ENCODE results near the gene ETV1.

The ETV1 gene

GRCh38 chr7:13982940-13983677 is 6.4 kb downstream of the ETV1 start:
- no peaks in the 10 kb centered on the region for H3K79me1 ChIP-seq (ENCODE audit: low read length)
- H3K14ac ChIP-seq (ENCODE audit: low read length): no peak overlapping the region
- no CpG with 5 or more reads among the region's 4 CpGs for WGBS (ENCODE audit: extremely low coverage, insufficient coverage, insufficient read length)

GRCh38 chr7:13981070-13981469 is 8.4 kb downstream of the ETV1 start:
- H2AFZ ChIP-seq (ENCODE audit: insufficient read depth, low read length, poor library complexity): no peak overlapping the region
- H3K36me3 ChIP-seq (ENCODE audit: control insufficient read depth in 1 of 2, insufficient read depth in 2 of 2, low read length in 2 of 2): no peaks in the 10 kb centered on the region
- no peak overlapping the region for H4K91ac ChIP-seq (ENCODE audit: low read depth, low read length)
- no peak overlapping the region for H3K27ac ChIP-seq (ENCODE audit: low read depth, low read length)
- H3K23ac ChIP-seq (ENCODE audit: low read length): no peak overlapping the region
- no peak overlapping the region for H3K4me2 ChIP-seq (ENCODE audit: low read length)
- H4K12ac ChIP-seq (ENCODE audit: low read depth, low read length): no peak overlapping the region
- no peaks in the 10 kb centered on the region for H3K79me2 ChIP-seq (ENCODE audit: control insufficient read depth, insufficient read depth, low read length, poor library complexity)
- H3K4me1 ChIP-seq (ENCODE audit: control insufficient read depth in 1 of 2, insufficient read depth in 2 of 2, low read length in 2 of 2): no peaks in the 10 kb centered on the region
- no peaks in the 10 kb centered on the region for H3K79me1 ChIP-seq (ENCODE audit: low read length)
- no peak overlapping the region for H2AK5ac ChIP-seq (ENCODE audit: low read length)
- H3K9ac ChIP-seq (ENCODE audit: low read length): no peak overlapping the region
- no CpG with 5 or more reads among the region's 3 CpGs for WGBS (ENCODE audit: extremely low coverage, insufficient coverage, insufficient read length)
- H3K18ac ChIP-seq (ENCODE audit: low read length): no peak overlapping the region
- no peak overlapping the region for H3K4me3 ChIP-seq (ENCODE audit: low read depth, low read length)
- no peak overlapping the region for H3K14ac ChIP-seq (ENCODE audit: low read length)
- no peaks in the 10 kb centered on the region for H3K27me3 ChIP-seq (ENCODE audit: insufficient read depth, low read length)
- peak; percentile 36 to 66 for DNase-seq
- no peak overlapping the region for H4K8ac ChIP-seq (ENCODE audit: low read depth, low read length)
- no peak overlapping the region for H2BK5ac ChIP-seq (ENCODE audit: low read depth, low read length, poor library complexity)
- H3K9me3 ChIP-seq (ENCODE audit: insufficient read depth, low read depth, low read length): no peaks in the 10 kb centered on the region
- no peak overlapping the region for H2BK120ac ChIP-seq (ENCODE audit: insufficient read depth, low read length, poor library complexity)
- H2BK12ac ChIP-seq (ENCODE audit: low read length): no peak overlapping the region
- H3K4ac ChIP-seq (ENCODE audit: low read depth, low read length): no peak overlapping the region

More at GRCh38 chr7:13982940-13983677, 6.4 kb downstream of the ETV1 start:
- Histone ChIP-seq H2BK5ac (ENCODE audit: low read depth, low read length, poor library complexity) (no peak overlapping the region), H3K4ac (ENCODE audit: low read depth, low read length) (no peak overlapping the region), H3K4me1 (ENCODE audit: control insufficient read depth in 1 of 2, insufficient read depth in 2 of 2, low read length in 2 of 2) (no peaks in the 10 kb centered on the region), H3K27me3 (ENCODE audit: insufficient read depth, low read length) (no peaks in the 10 kb centered on the region), H3K4me2 (ENCODE audit: low read length) (no peak overlapping the region), H4K91ac (ENCODE audit: low read depth, low read length) (no peak overlapping the region), H3K4me3 (ENCODE audit: low read depth, low read length) (no peak overlapping the region), H3K23ac (ENCODE audit: low read length) (no peak overlapping the region), H2BK120ac (ENCODE audit: insufficient read depth, low read length, poor library complexity) (no peak overlapping the region), H4K12ac (ENCODE audit: low read depth, low read length) (no peak overlapping the region), H2BK12ac (ENCODE audit: low read length) (no peak overlapping the region), H2AK5ac (ENCODE audit: low read length) (no peak overlapping the region), H3K9me3 (ENCODE audit: insufficient read depth, low read depth, low read length) (no peaks in the 10 kb centered on the region), H2AFZ (ENCODE audit: insufficient read depth, low read length, poor library complexity) (no peak overlapping the region), H4K8ac (ENCODE audit: low read depth, low read length) (no peak overlapping the region), H3K9ac (ENCODE audit: low read length) (no peak overlapping the region), H3K79me2 (ENCODE audit: control insufficient read depth, insufficient read depth, low read length, poor library complexity) (no peaks in the 10 kb centered on the region), H3K27ac (ENCODE audit: low read depth, low read length) (no peak overlapping the region), H3K18ac (ENCODE audit: low read length) (no peak overlapping the region), H3K36me3 (ENCODE audit: control insufficient read depth in 1 of 2, insufficient read depth in 2 of 2, low read length in 2 of 2) (no peaks in the 10 kb centered on the region)
- no peak for DNase-seq

- WGBS (ENCODE audit: extremely low coverage, insufficient coverage, insufficient read length): no CpG with 5 or more reads among the region's 5 CpGs
- H3K9me3 ChIP-seq (ENCODE audit: insufficient read depth, low read depth, low read length): no peaks in the 10 kb centered on the region
Observed at GRCh38 chr7:13980474-13980873, 9.0 kb downstream of the ETV1 start.

GRCh38 chr7:13979671-13980435 is 9.6 kb downstream of the ETV1 start:
- no peak overlapping the region for H2BK5ac ChIP-seq (ENCODE audit: low read depth, low read length, poor library complexity)
- H3K4me3 ChIP-seq (ENCODE audit: low read depth, low read length): no peak overlapping the region
- H4K8ac ChIP-seq (ENCODE audit: low read depth, low read length): no peak overlapping the region
- H3K9ac ChIP-seq (ENCODE audit: low read length): no peak overlapping the region
- no peak overlapping the region for H3K23ac ChIP-seq (ENCODE audit: low read length)
- H2AFZ ChIP-seq (ENCODE audit: insufficient read depth, low read length, poor library complexity): no peak overlapping the region
- no peaks in the 10 kb centered on the region for H3K36me3 ChIP-seq (ENCODE audit: control insufficient read depth in 1 of 2, insufficient read depth in 2 of 2, low read length in 2 of 2)
- H4K91ac ChIP-seq (ENCODE audit: low read depth, low read length): no peak overlapping the region
- no peaks in the 10 kb centered on the region for H3K79me1 ChIP-seq (ENCODE audit: low read length)
- no peak overlapping the region for H3K27ac ChIP-seq (ENCODE audit: low read depth, low read length)
- H3K4me1 ChIP-seq (ENCODE audit: control insufficient read depth in 1 of 2, insufficient read depth in 2 of 2, low read length in 2 of 2): no peaks in the 10 kb centered on the region
- H3K79me2 ChIP-seq (ENCODE audit: control insufficient read depth, insufficient read depth, low read length, poor library complexity): no peaks in the 10 kb centered on the region
- no peak overlapping the region for H2AK5ac ChIP-seq (ENCODE audit: low read length)
- DNase-seq: no peak
- no peak overlapping the region for H3K18ac ChIP-seq (ENCODE audit: low read length)
- no peaks in the 10 kb centered on the region for H3K9me3 ChIP-seq (ENCODE audit: insufficient read depth, low read depth, low read length)
- no CpG with 5 or more reads among the region's 5 CpGs for WGBS (ENCODE audit: extremely low coverage, insufficient coverage, insufficient read length)
- H3K4me2 ChIP-seq (ENCODE audit: low read length): no peak overlapping the region
- no peak overlapping the region for H2BK12ac ChIP-seq (ENCODE audit: low read length)
- H3K27me3 ChIP-seq (ENCODE audit: insufficient read depth, low read length): no peaks in the 10 kb centered on the region
- no peak overlapping the region for H4K12ac ChIP-seq (ENCODE audit: low read depth, low read length)
- no peak overlapping the region for H3K14ac ChIP-seq (ENCODE audit: low read length)
- H3K4ac ChIP-seq (ENCODE audit: low read depth, low read length): no peak overlapping the region
- H2BK120ac ChIP-seq (ENCODE audit: insufficient read depth, low read length, poor library complexity): no peak overlapping the region

More at GRCh38 chr7:13980474-13980873, 9.0 kb downstream of the ETV1 start:
- Histone ChIP-seq H3K4me3 (ENCODE audit: low read depth, low read length) (no peak overlapping the region), H3K4me2 (ENCODE audit: low read length) (no peak overlapping the region), H4K91ac (ENCODE audit: low read depth, low read length) (no peak overlapping the region), H2AK5ac (ENCODE audit: low read length) (no peak overlapping the region), H3K79me1 (ENCODE audit: low read length) (no peaks in the 10 kb centered on the region), H2BK12ac (ENCODE audit: low read length) (no peak overlapping the region), H3K14ac (ENCODE audit: low read length) (no peak overlapping the region), H4K12ac (ENCODE audit: low read depth, low read length) (no peak overlapping the region), H4K8ac (ENCODE audit: low read depth, low read length) (no peak overlapping the region), H3K36me3 (ENCODE audit: control insufficient read depth in 1 of 2, insufficient read depth in 2 of 2, low read length in 2 of 2) (no peaks in the 10 kb centered on the region), H3K9ac (ENCODE audit: low read length) (no peak overlapping the region), H2BK5ac (ENCODE audit: low read depth, low read length, poor library complexity) (no peak overlapping the region), H3K4me1 (ENCODE audit: control insufficient read depth in 1 of 2, insufficient read depth in 2 of 2, low read length in 2 of 2) (no peaks in the 10 kb centered on the region), H3K27ac (ENCODE audit: low read depth, low read length) (no peak overlapping the region), H3K18ac (ENCODE audit: low read length) (no peak overlapping the region), H3K27me3 (ENCODE audit: insufficient read depth, low read length) (no peaks in the 10 kb centered on the region), H3K79me2 (ENCODE audit: control insufficient read depth, insufficient read depth, low read length, poor library complexity) (no peaks in the 10 kb centered on the region), H2BK120ac (ENCODE audit: insufficient read depth, low read length, poor library complexity) (no peak overlapping the region), H3K4ac (ENCODE audit: low read depth, low read length) (no peak overlapping the region), H2AFZ (ENCODE audit: insufficient read depth, low read length, poor library complexity) (no peak overlapping the region), H3K23ac (ENCODE audit: low read length) (no peak overlapping the region)
- DNase-seq: no peak

Measured in trophoblast cell (in vitro differentiated cells and primary cell).